CD4-positive, alpha-beta T cell treated with Interleukin-12 subunit alpha and Interleukin-12 subunit beta, for 1 hour (primary cell): ENCODE results near the gene CAMK1D.
"Not testable (repeated sequence)": the region's sequence is repeated elsewhere in the genome, so short reads cannot be mapped to it uniquely, and the experiment has no call there.

Experiments used
- DNase-seq: peaks from one replicate; pipeline ENCODE4 v3.0.0-alpha.2; 2020

Gene CAMK1D

DNA sequence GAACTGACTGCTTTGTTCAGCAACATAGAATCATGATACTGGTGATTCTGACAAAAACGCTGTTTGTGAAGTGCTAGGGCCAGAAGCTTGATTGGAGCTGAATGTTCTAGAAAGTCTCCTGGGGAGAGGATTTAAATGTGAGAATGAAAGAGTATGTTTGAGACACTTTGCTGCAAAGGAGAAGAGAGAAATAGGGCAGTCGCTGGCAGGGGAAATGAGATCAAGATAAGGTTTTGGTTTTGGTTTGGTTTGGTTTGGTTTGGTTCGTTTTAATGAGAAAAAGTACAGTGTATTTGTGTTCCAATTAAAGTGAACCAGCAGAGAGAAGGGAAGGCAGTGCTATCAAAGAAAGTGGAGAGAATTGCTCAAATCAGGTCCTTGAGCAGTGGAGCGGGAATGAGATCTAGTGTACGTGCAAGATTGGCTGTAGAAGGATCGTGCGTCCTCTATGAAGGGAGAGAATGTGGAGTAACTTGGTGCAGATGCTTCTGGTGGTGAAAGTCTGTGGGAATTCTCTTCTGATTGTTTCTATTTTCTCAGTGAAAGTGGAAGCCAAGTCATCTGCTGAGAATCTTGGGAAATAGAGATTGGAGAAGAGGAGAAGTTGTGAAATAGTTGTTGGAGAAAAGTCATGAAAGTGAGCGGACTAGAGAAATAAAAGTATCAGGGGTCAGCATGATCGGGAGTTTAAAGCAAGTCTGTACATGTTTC, 381.6 kb downstream of the CAMK1D start:
- no peak for DNase-seq

DNA sequence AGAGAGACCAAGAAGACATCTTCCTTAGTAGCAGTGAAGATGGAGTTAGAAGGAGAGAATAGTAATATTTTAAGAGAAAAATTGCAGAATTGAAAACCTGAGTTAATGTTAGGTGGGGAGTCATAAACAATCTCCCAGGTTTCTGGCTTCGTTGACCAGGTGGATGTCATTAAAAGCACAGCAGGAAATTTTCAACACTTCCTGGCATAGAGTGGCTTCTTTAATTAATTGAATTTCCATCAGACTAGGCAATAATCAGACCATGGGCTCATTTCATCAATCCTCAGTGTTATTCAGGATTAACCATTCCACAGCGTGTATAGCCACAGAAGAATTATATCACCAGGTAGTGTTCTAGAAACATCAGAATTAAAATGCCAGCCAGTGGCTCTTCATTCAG, 383.9 kb downstream of the CAMK1D start:
- DNase-seq, result no peak

DNA sequence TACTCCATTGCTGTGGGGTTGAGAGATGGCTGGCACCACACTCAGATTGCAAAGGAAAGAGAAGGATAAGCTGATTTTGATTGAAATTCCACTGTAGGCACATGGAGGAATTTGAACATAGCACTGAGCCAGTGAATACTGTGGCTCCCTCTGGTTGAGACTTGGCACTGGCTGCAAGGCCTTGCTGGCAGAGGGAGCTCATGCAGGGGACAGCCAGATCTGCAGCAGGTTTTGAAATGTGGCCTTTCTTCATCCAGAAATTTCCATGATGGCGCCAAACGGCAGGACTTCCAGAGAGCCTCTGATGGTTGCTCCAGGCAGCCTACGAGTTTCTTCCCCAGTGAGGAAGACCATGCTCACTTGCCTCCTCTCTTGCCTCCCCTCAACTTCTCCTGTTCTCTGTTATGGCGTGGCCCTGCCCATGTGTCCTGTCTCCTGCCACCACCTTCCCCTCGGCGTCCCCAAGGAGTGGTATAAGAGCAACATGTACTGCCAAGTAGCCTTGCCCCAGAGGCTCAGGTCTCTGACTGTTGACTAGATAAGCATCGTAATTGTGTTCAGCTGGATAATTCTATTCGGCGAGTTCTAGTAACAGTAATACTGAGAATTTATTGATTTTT, 386.6 kb downstream of the CAMK1D start:
- no peak for DNase-seq

DNA sequence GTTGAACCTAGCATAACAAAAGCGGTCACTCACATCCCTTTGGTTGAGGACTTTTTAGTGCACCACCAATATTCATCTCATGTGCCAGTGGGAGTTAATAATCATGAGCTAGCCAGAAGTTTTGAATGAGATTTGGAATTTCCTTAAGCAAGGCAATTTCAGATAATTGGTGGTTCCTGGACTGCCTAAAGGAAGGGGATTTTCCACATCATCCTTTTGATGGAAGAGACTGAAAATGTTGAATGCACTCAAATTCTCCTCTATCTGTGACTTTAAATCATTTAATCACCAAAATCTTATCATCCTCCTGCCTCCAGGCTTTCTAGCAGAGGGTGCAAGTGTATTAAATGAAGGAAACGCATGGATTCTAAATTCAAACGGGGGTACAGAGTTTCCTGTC, 391.5 kb downstream of the CAMK1D start:
- no peak for DNase-seq

DNA sequence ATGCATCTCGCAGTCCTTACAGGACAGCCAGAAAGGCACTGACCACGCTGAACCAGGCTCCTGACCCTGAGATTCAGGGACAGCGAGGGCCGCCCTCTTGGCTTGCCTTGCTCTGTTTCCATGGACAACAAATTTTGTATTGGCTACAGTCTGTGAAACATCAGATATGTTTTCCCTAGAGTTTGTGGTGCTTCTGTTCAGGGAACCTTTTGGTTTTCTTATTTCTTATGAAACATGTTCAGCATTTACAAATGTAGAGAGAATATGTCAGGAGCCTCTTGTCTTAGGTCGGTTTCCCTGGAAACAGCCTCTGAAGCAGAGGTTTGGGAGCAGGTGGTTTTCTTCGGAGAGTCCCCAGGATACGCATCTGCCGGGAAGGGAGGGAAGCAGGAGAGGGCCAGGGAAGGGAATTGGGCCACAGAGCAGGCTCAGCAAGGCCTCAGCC, 392.0 kb downstream of the CAMK1D start:
- DNase-seq, result no peak

DNA sequence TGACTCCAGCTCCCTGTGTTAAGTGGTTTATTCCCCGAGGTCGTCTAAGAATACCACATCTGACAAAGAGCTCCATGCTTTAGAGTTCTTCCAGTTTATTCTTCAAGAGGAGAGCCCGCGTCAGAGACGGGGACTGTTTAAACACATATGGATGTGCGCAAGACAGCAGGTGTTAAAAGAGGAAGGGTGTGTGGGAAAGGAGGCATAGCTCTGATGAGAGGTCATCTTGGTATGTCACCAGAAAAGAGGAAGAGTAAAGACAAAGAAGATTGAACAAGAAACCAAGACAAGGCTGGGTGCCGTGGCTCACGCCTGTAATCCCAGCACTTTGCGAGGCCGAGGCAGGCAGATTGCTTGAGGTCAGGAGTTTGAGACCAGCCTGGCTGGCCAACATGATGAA, 393.4 kb downstream of the CAMK1D start:
- DNase-seq, result no peak

DNA sequence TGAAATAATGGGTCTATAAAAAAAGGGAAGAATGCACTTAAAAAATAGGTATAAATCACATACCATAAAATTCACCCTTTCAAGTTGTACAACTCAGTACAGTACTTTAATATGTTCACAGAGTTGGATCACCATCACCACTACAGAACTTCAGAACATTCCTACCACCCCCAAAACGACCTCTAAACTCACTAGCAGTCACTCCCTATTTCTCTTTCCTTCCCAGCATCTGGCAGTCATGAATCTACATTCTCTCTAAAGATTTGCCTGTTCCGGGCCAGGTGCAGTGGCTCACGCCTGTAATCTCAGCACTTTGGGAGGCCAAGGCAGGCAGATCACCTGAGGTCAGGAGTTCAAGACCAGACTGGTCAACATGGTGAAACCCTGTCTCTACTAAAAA, 394.1 kb downstream of the CAMK1D start:
- DNase-seq, result not testable (repeated sequence)

DNA sequence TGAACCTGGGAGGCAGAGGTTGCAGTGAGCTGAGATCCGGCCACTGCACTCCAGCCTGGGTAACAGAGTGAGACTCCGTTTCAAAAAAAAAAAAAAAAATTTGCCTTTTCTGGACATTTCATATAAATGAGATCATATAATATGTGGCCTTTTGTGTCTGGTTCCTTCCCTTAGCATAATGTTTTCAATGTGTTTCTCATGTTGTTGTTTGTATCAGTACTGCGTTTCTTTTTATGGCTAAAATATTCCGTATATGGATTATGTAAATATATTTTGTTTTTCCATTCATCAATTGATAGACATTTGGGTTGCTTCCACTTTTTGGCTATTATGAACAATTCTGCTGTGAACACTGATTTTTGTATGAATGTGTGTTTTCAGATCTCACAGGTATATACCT, 394.6 kb downstream of the CAMK1D start:
- no peak for DNase-seq

DNA sequence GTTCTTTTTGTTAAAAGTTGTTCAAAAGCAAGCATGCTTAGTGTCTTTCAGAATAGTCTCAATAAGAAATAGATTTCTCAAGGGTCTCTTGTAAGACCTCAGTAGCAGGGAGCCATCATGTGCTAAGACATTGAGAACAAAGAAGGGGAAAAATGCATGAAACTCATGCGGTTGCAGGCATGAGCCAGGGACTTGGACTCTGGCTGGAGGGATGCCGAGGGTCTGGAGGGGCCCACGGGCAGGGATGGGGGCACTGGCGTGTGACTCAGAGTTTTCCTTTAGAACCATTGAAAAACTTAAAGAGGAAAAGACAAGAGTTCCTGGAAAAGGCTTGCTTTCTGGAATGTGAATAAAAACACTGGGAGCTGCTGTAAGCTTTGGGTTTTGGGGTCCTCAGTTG, 398.8 kb downstream of the CAMK1D start:
- DNase-seq, result no peak

DNA sequence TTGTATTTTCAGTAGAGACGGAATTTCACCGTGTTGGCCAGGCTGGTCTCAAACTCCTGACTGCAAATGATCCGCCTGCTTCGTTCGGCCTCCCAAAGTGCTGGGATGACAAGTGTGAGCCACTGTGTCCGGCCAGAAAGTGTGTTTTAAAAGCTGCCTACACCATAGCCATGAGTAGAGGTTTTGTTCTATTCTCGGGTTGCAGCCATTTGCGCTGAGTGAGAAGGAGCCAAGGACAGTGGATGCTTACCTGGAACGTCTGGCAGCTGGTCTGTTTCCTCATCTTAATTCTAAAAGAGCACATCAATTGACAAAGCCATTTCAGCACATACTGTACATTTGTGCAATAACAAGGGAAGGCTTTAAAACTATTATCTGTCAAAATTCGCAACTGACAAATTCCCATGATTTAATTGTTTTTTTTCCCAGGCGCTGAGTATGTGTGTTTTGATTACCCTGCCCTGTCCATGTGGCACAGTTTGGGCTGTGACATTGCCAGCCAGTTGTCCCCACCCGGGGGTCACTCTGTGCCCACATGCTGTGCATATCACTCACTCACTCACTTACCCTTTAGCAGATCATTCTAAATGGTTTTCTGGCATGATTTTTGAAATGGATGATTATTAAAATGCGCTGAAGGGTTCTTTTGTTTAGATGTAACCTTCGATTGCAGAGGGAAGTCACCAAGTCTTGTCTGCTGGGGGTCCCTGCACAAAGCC, 400.6 kb downstream of the CAMK1D start:
- DNase-seq, result no peak

DNA sequence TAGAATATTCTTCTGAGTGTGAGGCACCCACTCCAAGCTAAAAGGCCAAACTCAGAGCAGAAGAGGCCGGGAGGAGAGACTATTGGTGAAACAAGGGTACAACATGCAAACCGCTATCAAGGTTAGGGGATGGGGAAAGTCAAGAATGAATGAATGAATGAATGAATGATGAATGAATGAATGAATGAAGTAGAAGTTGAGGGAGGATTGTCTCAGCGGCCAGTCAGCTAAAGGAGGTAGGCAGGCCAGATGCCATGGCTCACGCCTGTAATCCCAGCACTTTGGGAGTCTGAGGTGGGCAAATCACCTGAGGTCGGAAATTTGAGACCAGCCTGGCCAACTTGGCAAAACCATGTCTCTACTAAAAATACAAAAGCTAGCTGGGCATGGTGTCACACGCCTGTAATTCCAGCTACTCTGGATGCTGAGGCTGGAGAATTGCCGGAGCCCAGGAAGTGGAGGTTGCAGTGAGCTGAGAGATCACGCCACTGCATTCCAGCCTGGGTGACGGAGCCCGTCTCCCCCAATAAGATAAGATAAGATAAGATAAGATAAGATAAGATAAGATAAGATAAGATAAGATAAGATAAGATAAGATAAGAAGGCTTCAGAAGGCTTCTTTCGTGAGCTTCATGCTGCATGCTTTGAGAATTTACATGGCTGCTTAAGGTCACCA, 401.3 kb downstream of the CAMK1D start:
- no peak for DNase-seq

DNA sequence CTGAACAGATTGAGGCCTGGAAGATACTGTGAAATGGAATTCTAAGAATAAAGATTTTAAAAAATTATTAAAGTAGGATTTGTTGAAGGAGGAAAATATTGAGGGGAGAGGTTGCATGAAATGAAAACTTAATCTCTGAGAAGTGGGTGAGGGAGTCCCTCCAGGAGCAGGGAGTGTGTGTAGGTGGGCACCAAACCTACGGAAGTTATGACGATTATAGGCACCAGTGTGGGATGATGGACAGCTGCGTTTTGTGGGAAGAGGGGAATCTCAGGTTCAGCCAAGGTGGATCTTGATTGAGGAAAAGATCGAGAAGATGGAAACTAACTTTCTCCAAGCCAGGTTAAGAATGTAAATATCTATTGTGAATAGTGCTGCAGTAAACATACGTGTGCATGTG, 405.7 kb downstream of the CAMK1D start:
- no peak for DNase-seq

DNA sequence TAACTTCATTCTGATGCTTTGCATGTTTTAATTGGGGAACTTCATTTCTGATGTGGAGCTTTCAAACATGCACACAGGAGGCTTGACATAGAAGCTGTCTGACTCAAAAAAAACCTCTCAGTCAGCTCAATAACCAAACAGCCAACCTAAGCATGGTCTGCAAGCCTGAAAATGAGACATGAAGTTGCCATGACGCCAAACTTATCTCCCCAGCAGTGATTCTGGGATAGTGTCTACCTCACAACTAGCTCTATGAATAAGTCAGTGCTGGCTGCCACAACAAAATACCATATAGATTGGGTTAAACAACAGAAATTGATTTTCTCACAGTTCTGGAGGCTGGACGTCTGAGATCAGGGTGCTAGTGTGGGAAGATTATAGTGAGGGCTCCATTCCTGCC, 408.0 kb downstream of the CAMK1D start:
- no peak for DNase-seq

DNA sequence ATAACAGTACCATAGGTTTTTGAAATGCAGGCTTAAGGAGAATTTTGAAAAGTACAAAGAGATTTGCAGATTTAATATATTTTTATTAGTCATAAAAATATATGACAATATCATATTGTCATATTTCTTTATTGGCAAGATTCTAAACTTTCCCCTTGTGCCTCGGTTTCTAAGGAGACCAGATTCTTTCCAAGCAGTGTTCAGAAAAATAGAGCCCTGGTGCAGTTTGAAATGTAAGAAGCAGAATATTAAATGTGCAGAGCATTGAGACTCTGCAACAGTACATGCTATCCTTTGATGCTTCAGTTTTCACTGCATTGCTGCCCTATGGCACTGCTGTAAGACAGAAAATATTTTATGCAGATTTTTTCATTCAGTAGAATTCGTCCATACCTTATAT, 408.9 kb downstream of the CAMK1D start:
- DNase-seq, result no peak

DNA sequence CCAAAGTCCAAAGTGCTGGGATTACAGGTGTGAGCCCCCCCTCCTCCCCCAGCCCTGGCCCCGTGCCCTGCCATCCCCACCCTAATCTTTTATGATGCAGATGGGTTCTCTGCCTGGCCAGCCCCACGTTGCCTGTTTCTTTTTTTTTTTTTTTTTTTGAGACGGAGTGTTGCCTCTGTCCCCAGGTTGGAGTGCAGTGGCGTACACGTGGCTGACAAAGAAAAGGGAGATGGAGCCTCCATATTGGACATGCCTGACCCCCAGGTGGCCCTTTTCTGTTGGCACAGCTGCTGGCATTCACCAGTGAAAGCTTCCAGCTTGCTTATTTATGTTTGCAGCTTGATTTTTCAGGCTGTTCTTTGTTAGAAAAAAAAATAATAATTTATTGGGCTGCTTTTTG, 416.9 kb downstream of the CAMK1D start:
- no peak for DNase-seq

DNA sequence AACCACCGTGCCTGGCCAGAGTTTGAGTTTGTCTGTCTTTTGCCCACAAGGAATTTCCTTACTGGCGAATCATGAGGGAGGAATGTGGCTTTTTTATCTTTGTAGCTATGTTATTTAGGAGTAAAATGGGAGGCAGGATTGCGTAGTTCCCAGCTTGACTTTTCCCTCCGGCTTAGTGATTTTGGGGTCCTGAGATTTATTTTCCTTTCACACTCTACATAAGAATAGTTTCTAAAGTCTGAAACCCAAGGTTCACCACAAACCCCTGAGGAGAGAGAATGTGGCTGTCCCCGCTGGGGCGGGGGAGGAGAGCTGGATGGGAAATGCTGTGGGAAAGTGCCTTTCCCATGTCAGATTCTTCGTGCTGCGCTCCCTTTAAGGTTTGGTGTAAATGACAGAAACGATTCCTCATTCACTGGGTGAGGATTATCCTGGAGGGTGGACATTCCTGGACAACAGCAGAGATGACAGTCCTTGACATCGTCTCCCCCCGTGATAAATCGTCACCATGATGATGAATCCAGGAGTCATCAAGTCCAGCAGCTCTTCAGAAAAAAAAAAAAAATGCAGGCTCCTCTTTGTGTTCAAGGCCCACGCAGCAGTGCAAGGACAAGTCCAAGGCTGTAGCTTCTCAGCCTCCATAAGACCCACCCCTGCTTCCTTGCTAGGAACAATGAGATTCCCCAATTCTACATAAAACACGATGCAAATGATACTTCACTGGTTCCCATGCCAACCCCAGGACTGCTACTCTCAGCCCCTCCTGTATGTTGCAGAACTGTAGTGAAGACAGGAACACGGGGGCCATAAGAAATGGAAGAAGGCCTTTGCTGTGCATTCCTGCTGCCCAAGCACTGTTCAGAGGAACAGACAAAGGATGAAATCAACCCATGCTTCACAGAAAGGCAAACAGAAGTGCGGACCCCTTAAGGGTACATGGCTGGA, 419.1 kb downstream of the CAMK1D start:
- DNase-seq, result no peak

DNA sequence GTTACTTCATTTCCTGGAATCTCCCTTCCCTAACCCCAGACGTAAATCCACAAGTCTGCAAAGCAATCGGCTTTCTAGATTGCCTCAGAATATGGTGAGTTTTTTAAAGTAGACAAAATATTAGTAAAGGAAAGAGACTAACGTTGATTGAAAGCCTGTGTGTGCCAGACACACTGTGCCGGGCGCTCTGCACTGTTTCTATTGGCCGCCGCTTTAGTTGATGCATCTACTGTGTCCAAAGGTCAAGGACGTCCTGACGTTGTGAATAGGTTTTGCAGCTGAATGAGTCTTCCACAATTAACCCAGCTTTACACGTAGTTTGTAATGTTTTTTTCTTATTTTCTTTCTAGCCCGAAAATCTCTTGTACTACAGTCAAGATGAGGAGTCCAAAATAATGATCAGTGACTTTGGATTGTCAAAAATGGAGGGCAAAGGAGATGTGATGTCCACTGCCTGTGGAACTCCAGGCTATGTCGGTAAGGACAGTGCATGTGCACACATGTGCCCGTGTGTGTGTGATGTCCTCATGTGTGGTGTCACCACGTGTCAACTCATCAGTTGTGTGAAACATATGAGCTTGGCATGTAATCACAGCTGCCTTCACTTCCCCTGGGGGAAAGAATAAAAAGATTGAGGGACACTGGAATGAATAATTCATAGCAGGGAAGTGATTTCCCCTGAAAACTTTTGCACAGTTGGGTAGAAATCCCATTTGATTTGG, 420.1 kb downstream of the CAMK1D start:
- DNase-seq, result no peak

DNA sequence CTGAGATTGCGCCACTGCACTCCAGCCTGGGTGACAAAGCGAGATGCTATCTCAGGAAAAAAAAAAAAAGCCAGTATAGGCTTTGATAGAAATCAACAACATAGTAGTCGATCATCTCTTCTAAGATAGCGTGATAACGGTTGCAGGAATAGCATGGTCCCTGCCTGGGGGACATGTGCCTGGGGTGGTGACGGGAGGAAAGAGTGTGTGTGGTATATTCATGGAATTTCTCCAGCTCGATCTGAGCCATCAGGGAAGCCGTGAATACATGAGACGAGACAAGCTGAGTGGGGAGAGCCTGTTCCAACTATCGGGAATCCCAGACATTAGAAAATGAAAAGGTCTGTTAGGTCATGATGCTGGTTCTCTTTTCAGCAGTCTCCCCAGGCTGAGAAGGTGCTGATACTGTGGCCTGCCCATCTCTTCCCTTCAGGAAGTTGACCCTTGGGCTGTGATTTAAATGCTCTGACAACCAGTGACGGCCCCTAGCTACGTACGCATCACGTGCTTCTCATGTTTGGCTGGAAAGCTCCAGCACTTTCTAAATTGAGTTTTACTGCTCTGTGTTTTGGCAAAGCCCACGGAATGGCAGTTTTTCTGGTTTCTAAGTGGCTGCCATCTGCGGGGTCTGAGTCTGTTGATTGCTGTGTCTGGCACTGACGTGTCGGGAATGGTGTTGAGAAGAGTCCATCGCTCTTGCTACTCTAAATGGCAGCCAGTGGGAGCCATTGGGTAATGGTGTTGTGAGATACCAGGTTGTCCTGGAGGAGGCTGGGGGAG, 422.8 kb downstream of the CAMK1D start:
- DNase-seq, result no peak

DNA sequence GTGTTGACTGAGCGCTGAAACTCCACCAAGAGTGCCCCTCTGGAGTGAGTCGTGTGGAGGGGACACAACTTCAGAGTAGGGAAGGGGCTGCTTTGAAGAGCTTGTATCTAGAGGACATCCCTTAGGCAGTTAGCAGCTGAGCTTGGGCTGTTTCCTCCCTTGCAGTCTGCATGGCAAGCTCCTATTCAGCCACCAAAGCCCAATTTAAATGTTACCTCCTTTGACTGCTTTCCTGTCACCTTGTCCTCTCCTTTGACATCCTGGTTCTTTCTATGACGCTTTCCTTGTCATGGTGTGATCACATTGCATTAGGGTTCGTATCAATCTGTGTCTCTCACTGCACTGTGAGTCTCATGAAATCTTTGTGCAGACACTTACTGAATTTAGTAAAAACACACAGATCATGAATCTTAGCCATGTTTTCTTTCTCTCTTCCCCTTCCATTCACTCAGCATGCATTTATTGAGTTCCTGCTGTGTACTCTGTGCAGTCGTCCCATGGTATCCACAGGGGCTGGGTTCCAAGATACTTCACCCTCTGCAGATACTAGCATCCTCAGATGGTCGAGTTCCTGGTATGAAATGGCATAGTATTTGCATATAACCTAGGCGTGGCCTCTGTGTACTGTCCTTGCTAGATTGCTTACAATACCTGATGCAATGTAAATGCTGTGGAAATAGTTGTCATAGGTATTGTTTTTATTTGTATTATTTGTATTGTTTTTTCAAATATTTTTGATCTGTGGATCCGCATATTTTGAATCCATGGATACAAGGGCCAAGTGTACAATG, 423.6 kb downstream of the CAMK1D start:
- DNase-seq, result no peak
